GM19239 (cell line): ENCODE results near the gene COPS3.

Source experiments
- DNase-seq: peaks from one replicate; pipeline ENCODE4 v3.0.0; 2011; ENCODE audit warnings: low spot score; ENCODE audit not compliant: insufficient read length
- FAIRE-seq: peaks from 2 replicates; lab custom pipeline; 2011; peaks lifted over from hg19 to GRCh38; lab: Jason Lieb, UNC

COPS3 gene

DNA sequence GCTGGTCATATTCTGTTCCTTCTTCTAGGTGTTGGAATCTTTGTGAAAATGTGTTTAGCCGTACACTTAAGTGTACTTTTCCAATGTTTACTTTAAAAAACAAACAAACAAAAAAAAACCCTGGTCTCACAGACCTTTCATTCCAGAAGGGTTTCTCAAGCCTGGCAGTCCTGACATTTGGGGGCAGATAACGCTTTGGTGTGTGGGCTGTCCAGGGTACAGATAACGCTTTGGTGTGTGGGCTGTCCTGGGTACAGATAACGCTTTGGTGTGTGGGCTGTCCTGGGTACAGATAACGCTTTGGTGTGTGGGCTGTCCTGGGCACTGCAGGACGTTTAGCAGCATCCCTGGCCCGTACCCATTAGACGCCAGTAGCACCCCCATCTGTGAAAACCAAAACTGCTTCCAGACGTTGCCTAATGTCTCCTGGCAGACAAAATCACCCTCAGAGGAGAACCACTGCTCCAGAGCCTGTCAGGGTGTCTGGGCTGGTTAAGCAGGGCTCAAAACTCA is 28.8 kb downstream of the COPS3 start:
- DNase-seq (no peak), FAIRE-seq (no peak)

DNA sequence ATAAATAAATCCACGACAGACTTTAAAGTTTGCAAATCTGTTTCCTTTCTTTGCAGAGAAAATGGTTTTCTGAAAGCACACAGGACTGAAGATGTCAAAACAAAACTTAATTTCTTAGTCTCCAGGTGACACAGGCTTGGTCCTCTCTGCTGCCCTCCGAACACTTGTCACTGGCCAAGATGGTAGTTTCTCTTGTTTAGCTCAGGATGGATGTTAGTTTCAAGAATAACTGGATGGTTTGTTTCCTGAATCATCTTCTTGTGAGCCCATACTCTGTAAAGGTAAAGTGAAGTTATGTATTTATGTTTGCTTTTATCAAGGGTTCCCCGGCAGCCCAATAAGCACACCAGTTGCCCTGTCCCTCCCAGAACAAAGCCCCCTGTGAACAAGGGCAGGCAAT is 34.2 kb downstream of the COPS3 start:
- FAIRE-seq (no peak), DNase-seq (no peak)

DNA sequence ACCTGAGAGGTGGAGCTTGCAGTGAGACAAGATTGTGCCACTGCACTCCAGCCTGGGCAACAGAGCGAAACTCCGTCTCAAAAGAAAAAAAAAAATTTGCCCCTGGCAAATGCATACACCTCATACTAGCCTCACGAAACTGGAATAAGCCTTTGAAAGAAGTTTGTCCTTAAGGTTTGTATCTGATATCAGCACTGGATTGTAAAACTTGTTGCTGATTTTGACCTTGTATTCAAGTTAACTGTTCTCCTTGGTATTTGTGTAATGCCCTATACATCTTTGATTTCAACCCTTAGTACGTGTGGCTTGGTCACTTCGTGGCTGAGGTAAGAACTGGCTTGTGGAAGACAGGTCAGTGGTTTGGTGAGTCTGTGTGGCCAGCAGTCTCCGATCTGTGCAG is 37.9 kb downstream of the COPS3 start:
- FAIRE-seq (no peak), DNase-seq (no peak)

DNA sequence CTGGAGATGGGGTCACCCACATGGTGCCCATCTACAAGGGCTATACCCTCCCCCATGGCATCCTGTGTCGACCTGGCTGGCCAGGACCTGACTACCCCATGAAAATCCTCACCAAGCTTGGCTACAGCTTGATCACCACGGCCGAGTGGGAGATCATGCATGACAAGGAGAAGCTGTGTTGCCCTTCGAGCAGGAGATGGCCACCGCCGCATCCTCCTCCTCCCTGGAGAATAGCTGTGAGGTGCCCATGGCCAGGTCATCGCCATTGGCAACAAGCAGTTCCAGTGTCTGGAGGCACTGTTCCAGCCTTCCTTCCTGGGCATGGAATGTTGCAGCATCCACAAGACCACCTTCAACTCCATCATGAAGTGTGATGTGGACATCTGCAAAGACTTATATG is 38.8 kb downstream of the COPS3 start:
- no peak for DNase-seq
- FAIRE-seq = no peak

DNA sequence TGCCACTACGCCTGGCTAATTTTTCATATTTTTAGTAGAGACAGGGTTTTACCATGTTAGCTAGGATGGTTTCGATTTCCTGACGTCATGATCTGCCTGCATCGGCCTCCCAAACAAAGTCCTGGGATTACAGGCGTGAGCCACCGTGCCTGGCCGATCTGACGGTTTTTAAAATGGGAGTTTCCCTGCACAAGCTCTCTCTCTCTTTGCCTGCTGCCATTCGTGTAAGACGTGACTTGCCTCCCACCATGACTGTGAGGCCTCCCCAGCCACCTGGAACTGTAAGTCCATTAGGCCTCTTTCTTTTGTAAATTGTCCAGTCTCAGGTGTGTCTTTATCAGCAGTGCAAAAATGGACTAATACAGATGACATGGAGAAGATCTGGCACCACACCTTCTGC is 39.4 kb downstream of the COPS3 start:
- no peak for FAIRE-seq
- no peak for DNase-seq

DNA sequence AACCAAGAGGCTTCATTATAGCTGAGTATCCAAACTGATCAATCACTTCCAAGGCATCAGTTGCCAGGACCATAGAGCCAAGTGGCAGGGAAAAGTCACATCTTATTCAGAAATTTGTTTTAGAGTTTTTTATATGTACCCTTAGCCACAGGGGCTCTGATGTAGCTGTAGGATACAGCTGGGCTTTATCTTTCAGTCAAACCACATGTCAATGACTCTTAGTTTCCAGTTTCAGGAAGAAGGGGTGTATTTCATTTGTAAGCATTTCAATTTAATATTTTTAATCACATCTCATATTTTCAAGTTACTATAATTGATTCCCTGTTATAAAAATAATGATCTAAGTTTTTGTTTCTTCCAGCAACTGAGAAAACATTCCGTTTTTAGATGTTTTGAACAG is 41.2 kb downstream of the COPS3 start:
- FAIRE-seq = no peak

DNA sequence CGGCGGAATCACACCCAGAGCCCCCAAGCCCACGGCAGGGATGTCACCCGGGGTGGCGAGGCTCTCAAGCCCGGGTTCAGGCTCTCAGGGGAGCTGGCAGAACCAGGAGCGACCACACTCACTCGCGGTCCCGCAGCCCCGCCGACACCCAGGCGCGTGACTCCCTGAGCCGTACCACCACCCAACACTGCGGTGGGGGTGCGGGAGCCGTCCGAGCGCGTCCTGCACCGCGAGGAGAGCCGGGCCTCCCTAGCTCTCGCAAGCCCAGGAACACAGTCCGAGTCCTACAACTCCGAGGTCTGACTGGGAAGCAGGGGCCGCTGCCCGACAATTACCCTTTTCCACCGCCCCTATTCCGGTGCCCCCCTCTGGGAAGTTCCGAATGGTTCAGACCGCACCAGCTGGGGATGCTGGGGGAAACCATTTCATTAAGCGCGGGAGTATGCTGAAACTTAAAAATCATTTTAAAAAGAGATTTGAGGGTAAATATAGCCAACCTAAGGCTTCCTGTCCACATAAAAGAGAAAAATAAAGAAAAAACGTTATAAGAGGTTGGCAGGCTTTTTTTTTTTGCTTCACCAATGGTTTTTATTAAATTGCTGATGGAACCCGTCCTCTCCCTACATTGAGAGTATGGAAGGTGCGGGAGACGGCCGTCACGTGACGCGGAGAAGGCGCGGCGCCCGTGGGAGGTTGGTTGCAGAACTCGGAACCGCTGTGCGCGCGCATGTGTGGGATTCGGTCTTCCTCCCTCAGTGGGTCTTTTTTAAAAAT is 43.8 kb downstream of the COPS3 start, which contains the start of gene FLCN:
TSS of gene FLCN (minus strand) at position 143 of the 774 bp plus-strand sequence. CDS start 9,031 bp downstream, outside the sequence.
- FAIRE-seq (peak; percentile 95), DNase-seq (peak; percentile 81)

More for the DNA sequence above, 41.2 kb downstream of the COPS3 start:
- DNase-seq = no peak

DNA sequence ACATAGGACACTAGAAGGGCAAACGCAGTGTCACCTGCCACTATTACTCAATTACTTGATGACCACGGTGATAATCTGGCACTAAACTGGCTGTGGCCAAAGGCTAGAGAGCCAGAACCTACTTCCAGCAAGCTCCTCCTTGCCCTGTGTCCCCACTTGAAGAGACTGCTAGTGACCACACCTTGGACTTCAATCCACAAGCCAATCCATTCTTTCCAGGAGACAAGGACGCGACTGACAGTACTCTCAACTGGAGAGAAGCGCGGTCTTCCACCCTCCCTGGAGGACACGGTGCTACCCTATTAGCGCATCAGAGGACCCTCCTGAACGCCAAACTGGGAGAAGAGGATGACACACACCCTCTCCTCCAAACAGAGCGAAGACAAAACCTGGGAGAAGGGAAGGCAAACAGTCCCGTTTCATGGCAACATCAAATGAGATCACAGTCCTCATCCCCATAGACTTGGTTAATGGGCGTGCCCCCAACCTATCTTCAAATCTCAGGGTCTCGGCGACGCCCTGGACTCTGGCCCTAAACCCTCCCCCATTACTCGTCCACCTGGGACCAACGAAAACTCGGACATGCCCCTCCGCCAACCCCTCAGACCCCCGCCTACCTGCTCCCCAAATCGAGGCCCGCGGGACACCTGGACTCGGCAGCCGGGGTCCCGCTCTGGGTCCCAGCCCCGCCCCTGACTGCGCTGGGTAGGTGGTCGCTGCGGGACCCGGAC is 44.6 kb downstream of the COPS3 start:
- DNase-seq = no peak
- FAIRE-seq = no peak

DNA sequence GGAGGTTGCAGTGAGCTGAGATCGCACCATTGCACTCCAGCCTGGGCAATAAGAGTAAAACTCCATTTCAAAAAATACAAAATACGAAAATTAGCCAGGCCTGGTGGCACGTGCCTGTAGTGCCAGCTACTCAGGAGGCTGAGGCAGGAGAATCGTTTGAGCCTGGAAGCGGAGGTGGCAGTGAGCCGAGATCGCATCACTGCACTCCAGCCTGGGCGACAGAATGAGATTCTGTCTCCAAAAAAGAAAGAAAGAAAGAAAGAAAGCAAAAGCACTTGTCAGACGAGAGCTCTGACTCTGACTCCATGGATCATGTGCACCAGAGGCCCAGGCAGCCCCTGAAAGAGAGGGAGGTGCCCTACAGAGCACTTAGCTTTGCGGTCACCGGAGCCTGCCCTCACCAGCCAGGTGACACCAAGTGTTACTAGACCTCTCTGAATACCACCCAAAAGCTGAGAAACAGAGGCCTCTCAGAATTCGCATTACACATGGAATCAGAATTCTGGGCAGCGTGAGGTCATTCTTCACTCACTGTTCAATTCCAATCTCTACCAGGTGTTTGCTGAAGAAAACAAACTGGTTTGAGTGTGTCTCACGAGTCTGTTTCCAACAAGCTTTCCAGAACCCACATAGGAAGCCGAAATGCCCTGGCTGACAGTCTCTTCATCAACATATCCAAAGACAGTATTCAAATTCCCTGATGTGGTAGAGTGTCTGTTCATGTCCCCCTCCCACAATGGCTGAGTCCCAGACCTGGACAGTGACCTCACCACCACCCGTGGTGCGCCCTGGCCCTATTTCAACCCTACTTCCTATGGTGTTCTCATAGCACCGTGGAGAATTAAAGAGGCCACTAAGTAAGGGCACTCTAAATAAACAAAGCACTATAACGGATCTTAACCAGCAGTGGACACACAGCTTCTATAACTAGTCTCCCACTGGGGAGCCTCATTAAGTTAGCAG is 45.6 kb downstream of the COPS3 start:
- DNase-seq = no peak
- FAIRE-seq = no peak

DNA sequence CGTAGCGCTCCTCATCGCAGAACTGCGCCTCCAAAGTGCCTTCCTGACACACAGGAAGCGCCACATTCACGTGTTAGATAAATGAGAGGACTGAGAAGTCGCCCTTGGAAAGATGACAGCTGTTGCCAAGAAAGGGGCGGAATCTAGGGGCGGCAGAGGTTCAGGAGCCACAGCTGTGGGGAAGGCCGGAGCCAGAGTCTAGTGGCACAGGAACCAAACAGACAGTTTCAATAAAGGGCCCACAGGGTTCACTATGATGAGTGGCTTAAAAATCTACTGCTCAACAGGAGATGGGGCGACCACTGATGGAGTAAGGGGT is 48.8 kb downstream of the COPS3 start:
- FAIRE-seq = no peak

DNA sequence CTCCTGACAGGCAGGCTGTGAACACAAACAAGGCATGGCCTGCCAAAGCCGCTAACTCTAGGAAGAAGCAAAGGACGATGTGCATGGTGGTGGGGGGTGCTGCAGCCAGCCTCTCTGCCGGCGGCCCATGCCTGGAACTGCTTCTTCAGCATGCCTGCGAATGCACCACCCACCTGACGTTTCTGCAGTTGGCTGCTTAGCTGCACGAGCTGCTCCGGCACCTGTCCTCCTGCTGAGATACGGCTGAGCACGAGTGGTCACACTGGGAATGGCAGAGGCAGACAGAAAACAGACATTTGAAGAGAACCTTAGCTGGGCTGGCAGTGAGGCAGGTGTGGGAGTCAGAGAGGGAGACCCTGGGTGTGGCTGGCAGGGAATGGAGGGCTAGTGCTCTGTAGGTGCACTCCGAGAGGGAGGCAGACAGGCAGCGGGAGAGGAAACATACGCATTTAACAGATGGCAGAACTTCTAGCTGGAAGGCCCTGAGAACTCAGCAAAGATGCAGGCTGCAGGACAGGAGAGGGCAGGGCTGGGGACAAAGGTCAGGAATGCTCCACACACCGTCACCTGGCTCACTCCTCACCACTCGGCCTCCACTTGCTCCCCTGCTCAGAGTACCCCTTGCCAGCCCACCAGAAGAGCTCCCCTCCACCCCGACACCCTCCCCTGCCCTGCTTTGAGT is 49.3 kb downstream of the COPS3 start:
- DNase-seq = no peak
- no peak for FAIRE-seq

More for the DNA sequence above, 48.8 kb downstream of the COPS3 start:
- DNase-seq = no peak

DNA sequence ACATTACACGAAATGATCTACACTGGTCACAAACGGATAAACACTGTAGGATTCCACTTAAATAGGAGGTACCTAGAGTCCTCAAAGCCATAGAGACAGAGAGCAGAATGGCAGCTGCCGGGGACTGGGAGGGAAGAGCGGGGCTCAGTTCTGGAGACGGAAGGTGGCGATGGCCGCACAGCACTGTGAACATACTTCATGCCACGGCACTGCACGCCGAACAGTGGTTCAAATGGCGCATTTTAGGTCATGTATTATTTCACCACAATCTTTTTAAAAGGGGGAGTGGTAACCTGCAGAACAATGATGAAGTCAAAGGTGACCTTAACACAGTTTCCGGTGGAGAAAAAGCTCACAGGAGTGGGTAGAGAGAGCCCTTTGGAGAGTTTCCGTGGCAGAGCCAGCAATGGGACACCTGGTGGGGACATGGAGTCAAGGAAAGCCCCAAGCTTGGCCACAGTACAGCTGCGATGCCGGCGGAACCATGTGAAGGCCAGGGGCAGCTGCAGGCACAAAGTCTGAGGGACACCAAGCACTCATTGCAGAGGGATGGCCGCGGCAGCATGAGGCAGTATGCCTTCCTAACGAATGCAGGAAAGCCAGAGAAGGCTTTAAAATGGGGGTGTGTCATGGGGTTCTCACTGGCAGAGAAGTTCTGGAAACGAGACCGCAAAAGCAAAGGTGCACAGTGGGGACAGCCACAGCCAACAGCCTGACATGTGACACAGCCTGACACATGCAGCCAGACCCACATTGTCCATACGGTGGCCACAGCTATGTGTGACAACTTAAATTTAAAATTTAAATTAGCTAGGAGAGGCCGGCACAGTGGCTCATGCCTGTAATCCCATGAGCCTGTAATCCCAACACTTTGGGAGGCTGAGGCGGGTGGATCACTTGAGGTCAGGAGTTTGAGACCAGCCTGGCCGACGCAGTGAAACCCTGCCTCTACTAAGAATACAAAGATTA is 51.3 kb downstream of the COPS3 start:
- FAIRE-seq (no peak), DNase-seq (no peak)

DNA sequence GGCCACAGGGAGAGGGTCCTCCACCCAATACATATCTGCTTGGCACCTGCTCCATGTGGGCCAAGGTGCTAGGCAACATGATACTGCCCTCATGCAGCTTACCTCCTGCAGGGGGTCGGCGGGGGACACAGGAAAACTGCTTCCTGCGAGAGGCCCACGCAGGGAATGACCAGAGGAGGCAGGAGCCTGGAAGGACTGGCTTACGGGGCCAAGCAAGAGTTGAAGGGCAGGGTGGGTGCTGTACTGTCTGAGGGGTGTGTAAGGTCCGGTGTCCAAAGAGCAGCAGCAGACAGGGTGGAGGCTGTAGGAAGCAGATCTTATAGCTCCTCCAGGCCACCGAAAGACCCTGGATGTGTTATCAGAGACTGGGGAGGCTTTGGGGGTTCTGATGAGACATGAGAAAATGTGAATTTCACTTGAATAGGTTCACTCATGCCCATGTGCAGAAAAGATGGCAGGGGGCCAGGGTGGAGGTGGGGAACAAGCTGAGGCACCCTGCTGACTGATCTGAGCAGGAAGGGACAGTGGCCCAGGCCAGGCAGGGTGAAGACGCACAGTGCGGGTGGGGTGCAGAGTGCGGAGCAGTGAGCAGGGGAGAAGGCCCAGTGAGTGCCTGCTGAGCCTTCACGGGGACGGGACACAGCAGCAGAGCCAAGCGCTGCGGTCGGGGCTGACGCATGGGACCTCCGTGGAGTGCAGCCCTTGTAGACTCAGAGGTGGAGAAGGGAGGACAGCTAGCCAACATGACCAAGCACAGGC is 52.3 kb downstream of the COPS3 start:
- DNase-seq = no peak

DNA sequence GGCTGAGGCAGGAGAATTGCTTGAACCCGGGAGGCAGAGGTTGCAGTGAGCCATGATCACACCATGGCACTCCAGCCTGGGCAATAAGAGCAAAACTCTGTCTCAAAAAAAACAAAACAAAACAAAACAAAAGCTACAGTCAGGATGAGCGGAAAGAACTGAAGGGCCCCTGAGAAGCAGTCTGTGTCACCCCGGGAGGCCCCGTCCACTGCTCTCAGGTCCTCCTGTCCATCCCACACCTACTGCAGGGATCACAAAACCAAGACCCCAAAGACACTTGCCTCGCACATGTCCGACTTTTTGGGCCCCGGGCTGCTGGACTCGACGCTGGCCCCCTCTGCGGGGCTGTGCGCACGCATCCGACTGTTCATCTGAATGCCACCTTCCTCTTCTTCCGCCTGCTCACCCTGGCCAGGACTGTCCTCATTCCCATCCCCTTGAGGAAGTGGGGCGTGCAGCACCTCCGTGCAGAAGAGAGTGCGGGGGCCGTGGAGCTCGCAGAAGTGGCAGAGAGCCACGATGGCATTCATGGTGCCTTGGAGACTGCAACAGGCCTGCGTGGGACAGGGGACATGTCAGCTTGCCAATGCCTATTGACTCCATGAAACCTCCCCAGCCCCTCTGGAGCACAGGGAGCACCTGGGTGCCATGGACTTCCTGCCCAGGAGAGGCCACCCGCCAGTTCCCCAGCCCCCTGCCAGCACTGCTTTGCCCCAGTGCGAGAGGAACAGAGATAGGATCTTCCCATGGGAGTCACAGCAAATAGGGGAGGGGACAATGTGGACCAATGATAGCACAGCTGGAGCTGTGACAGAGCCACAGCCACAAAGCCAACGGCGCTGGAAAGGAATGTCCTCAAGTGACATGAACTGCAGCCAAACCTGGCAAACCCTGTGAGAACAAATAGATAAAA is 53.2 kb downstream of the COPS3 start:
- FAIRE-seq = no peak
- no peak for DNase-seq

More for the DNA sequence above, 52.3 kb downstream of the COPS3 start:
- no peak for FAIRE-seq

DNA sequence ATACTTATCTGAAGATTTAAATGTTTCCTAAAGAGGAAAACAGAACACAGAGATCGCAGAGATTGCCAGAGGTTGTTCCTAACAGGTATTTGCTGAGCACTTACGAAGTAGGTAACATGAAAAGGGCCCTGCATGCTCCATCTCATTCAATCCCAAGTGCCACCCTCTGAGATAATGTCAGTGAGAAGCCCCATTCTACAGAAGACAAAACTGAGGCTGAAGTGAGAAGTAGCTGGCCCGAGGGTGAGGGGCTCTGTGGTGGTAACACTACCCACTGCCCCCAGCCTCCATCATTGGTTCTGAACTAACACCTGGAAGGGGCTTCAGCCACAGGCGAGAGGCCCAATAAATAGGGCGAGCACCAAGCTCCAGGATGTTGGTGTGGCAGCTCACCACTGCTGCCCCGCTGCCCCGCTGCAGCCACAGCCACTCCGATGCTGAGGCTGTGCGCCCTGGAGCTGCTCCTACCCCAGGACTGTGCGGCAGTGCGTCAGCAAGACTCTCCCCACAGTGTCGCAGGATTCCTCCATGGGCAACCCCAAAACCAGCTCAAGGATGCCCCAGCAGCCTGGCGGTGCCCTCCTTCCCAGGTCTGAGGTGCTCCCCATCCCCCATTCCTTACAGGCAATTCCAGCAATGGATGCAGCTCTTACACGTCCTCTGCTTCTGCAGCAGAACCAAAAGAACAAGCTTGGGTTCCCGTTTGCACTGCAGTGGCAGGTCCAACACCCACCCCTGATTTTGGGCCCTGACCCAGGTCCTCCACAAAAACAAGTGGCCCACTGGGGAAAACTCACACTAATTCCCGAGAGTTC is 54.4 kb downstream of the COPS3 start:
- DNase-seq (no peak), FAIRE-seq (no peak)

DNA sequence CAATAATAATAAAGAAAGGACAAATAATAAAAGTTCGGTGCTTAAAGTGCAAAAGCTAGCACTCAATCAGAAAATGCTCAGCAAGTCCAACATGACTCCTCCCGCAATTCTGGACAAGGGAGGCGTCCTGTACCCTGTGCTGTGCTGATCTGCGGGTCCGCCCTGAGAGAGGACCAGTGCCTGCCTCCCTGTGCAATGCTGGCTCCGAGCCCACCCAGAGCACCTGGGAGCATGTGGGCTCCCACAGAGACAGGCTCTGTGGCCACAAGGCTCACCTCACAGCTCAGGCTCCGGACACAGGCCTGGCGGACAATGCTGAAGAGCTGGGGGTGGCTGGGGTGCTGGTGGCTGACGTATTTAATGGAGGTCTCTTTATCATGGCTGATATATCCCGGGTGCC is 55.1 kb downstream of the COPS3 start:
- DNase-seq = no peak
- FAIRE-seq = no peak
